ENCODE measurements around the gene NTSR2. TPM values are rescaled to one million over a fixed set of nuclear protein-coding genes. Genes with fewer than 3 reads are reported as not detected.
"Not testable (repeated sequence)": the region's sequence is repeated elsewhere in the genome, so short reads cannot be mapped to it uniquely, and the experiment has no call there.

NTSR2 gene
- total and polyA plus RNA-seq, 10 of the 15 experiments (the other 5 are each of a cell fraction or from before 2014, with no cell fraction given), result not detected

- TF ChIP-seq E4F1 (IDR thresholded peaks at IDR 0.05; ENCODE audit: borderline replicate concordance, partially characterized antibody) (no peak), BCL11A (IDR thresholded peaks at IDR 0.05; ENCODE audit: low read depth, low read length) (no peak), NFIC (IDR thresholded peaks at IDR 0.05; ENCODE audit: low read depth, low read length) (no peak), BMI1 (IDR thresholded peaks at IDR 0.05; ENCODE audit: borderline replicate concordance) (no peak), ATF7 (IDR thresholded peaks at IDR 0.05; ENCODE audit: low read depth) (no peak), CEBPZ (IDR thresholded peaks at IDR 0.05; ENCODE audit: low read depth, low read length) (no peak), TAF1 (IDR thresholded peaks at IDR 0.05; ENCODE audit: borderline replicate concordance, low read depth, low read length) (no peak)
These were observed 8.0 kb downstream of the NTSR2 start (continued) for GRCh38 chr2:11661891-11662435.

- H3K9me3 ChIP-seq (replicated peaks; ENCODE audit: control insufficient read depth, insufficient read depth, low read length); ATAC-seq; H3K4me2 ChIP-seq (ENCODE audit: control insufficient read depth, insufficient read depth); BruUV-seq (replicated peaks); H3K4me1 ChIP-seq (ENCODE audit: control insufficient read depth, insufficient read depth, low read length); DNase-seq (ENCODE audit: low read depth, low spot score); H3K36me3 ChIP-seq (ENCODE audit: control insufficient read depth in 2 of 2, insufficient read depth in 2 of 2, low read length in 1 of 2); H3K79me2 ChIP-seq (ENCODE audit: control insufficient read depth, insufficient read depth, low read length); FAIRE-seq; H3K27me3 ChIP-seq (replicated peaks in 1 of 2; ENCODE audit: control insufficient read depth in 2 of 2, insufficient read depth in 2 of 2, low read length in 1 of 2); intact Hi-C loops (cut with micrococcal nuclease; ENCODE audit: unreplicated experiment); H2AFZ ChIP-seq (ENCODE audit: control insufficient read depth, low read depth, low read length); H3K9ac ChIP-seq (ENCODE audit: control insufficient read depth, insufficient read depth, low read length); POLR2A ChIA-PET; H4K20me1 ChIP-seq (ENCODE audit: control insufficient read depth, insufficient read depth); H3K4me3 ChIP-seq; RAD21 ChIA-PET (ENCODE audit: unreplicated experiment); in situ Hi-C loops (cut with MboI); H3K27ac ChIP-seq (ENCODE audit: control insufficient read depth, insufficient read depth); CTCF ChIA-PET; SMC1A ChIA-PET (ENCODE audit: uncharacterized antibody, unreplicated experiment): not testable (repeated sequence)
- 33% methylated on average over 2 of the region's 2 CpGs for WGBS (ENCODE audit: insufficient coverage, insufficient replicate concordance, low lambda C conversion rate, missing lambda C conversion rate)
These were observed 9.6 kb downstream of the NTSR2 start for GRCh38 chr2:11660396-11660795.
